C4-2B (cell line): ENCODE results near the gene SAP30BP.

Experiments used
- H3K27ac ChIP-seq: fragments of 450-650 bp; 2 replicates; pipeline ENCODE4 v1.5.1; 2017
- ZFX ChIP-seq: fragments of 450-650 bp; IDR thresholded peaks from 2 replicates; pipeline ENCODE4 v1.6.1; 2017
- TF ChIP-seq, protein P1 (sequence below): fragments of 450-650 bp; conservative IDR thresholded peaks from 2 replicates; pipeline ENCODE4 v1.5.1; 2017; ENCODE audit warnings: mild to moderate bottlenecking

The SAP30BP gene

GRCh38 chr17:75755990-75756389 is 88.9 kb downstream of the SAP30BP start:
- H3K27ac ChIP-seq = no peak overlapping the region
- TF ChIP-seq, protein P1, sequence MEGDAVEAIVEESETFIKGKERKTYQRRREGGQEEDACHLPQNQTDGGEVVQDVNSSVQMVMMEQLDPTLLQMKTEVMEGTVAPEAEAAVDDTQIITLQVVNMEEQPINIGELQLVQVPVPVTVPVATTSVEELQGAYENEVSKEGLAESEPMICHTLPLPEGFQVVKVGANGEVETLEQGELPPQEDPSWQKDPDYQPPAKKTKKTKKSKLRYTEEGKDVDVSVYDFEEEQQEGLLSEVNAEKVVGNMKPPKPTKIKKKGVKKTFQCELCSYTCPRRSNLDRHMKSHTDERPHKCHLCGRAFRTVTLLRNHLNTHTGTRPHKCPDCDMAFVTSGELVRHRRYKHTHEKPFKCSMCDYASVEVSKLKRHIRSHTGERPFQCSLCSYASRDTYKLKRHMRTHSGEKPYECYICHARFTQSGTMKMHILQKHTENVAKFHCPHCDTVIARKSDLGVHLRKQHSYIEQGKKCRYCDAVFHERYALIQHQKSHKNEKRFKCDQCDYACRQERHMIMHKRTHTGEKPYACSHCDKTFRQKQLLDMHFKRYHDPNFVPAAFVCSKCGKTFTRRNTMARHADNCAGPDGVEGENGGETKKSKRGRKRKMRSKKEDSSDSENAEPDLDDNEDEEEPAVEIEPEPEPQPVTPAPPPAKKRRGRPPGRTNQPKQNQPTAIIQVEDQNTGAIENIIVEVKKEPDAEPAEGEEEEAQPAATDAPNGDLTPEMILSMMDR = no peak
- no peak for TF ChIP-seq ZFX

DNA sequence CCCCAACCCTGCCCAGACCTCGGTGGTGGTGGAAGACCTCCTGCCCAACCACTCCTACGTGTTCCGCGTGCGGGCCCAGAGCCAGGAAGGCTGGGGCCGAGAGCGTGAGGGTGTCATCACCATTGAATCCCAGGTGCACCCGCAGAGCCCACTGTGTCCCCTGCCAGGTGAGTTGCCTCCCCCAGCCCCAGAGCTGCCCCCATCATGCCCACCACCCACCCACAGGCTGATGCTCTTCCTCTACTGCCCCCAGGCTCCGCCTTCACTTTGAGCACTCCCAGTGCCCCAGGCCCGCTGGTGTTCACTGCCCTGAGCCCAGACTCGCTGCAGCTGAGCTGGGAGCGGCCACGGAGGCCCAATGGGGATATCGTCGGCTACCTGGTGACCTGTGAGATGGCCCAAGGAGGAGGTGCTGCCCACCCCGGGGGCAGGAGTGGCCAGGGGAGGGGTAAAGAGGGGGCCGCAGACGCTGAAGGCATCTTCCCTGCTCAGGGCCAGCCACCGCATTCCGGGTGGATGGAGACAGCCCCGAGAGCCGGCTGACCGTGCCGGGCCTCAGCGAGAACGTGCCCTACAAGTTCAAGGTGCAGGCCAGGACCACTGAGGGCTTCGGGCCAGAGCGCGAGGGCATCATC is 89.4 kb downstream of the SAP30BP start:
- TF ChIP-seq ZFX = no peak
- H3K27ac ChIP-seq = no peak overlapping the region

GRCh38 chr17:75757086-75757681 is 90.0 kb downstream of the SAP30BP start:
- no peak overlapping the region for H3K27ac ChIP-seq
- no peak for TF ChIP-seq ZFX
- TF ChIP-seq, protein P1 = no peak
